22Rv1 (cell line): Measurements from ENCODE around the gene LBP.

Experiments used
- CTCF ChIP-seq: fragments of 450-650 bp; IDR thresholded peaks from 2 replicates; pipeline ENCODE4 v1.5.1; 2017; ENCODE audit warnings: mild to moderate bottlenecking
- ZFX ChIP-seq: fragments of 450-650 bp; IDR thresholded peaks from 2 replicates; pipeline ENCODE4 v1.6.1; 2017; ENCODE audit warnings: antibody characterized with exemption, borderline replicate concordance

- TF ChIP-seq CTCF (0 out of 2 replicates have a peak, but pooled peaks have one; percentile 11), ZFX (no peak)
Measured at GRCh38 chr20:38387953-38388352, 41.7 kb downstream of the LBP start.
